Measurements from ENCODE around the gene BLVRB. TPM values are rescaled to one million over a fixed set of nuclear protein-coding genes. Genes with fewer than 3 reads are reported as not detected.
A peak's percentile ranks its signal among the peaks of the same experiment; 100 is the strongest.

Gene BLVRB
- total and polyA plus RNA-seq, 10 of the 15 experiments (the other 5 are each of a cell fraction or from before 2014, with no cell fraction given), result 6.3 to 53.3 (median 27.8) TPM

DNA sequence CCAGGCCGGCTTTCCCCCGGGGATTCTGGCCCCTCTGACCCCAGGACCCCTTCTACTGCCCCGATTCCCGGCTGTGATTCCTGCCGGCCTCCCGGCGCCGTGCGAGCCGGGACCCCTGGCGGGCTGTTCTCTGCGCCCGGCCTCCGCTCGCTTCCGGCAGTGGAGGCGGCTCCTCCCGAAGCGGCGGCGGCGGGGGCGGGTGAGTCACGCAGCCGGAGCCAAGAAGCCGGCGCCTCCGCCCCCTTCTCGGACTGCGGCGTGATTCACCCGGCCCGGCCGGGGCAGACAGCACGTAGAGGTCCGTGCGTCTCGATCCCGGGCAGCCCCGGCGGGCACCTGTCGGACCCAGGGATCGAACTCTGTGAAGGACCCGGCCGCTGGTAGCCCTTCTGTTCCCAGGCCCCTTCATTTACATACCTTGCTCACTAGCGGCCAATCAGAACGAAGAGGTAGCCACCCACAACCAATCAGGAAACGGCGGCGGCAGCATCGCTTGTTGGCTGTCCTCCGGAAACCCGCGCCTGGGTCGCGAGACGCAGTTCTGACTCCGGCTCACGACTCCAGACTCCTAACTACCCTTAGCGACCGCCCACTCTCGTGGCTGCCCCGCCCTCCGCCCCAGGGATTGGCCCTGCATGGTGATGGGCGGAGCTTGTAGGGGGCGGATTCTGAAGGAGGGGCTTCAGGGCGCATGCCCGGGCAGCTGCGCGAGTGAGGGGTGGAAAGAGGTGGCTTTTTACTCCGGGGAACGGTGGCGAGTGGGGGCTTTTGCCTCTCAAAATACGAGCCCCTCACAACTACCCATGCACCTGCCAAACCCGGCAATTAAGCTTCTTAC, 39.9 kb downstream of the BLVRB start, which contains the start of gene SERTAD1 (continued):
- TF ChIP-seq, protein P1, sequence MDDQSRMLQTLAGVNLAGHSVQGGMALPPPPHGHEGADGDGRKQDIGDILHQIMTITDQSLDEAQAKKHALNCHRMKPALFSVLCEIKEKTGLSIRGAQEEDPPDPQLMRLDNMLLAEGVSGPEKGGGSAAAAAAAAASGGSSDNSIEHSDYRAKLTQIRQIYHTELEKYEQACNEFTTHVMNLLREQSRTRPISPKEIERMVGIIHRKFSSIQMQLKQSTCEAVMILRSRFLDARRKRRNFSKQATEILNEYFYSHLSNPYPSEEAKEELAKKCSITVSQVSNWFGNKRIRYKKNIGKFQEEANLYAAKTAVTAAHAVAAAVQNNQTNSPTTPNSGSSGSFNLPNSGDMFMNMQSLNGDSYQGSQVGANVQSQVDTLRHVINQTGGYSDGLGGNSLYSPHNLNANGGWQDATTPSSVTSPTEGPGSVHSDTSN (IDR thresholded peaks at IDR 0.05; ENCODE audit: insufficient replicate concordance, low read depth, low read length), result no peak
- TF ChIP-seq, protein P2, sequence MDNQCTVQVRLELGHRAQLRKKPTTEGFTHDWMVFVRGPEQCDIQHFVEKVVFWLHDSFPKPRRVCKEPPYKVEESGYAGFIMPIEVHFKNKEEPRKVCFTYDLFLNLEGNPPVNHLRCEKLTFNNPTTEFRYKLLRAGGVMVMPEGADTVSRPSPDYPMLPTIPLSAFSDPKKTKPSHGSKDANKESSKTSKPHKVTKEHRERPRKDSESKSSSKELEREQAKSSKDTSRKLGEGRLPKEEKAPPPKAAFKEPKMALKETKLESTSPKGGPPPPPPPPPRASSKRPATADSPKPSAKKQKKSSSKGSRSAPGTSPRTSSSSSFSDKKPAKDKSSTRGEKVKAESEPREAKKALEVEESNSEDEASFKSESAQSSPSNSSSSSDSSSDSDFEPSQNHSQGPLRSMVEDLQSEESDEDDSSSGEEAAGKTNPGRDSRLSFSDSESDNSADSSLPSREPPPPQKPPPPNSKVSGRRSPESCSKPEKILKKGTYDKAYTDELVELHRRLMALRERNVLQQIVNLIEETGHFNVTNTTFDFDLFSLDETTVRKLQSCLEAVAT (IDR thresholded peaks at IDR 0.05), result no peak
- peak; percentile 98 for TF ChIP-seq POLR2AphosphoS5 (IDR thresholded peaks at IDR 0.05; ENCODE audit: low read length)
- no peak for TF ChIP-seq MEF2A (IDR thresholded peaks at IDR 0.05; ENCODE audit: insufficient read depth, low read depth, low read length)
- TF ChIP-seq RBBP5 (conservative IDR thresholded peaks at IDR 0.05), result no peak
- TF ChIP-seq MYC (IDR thresholded peaks at IDR 0.05; ENCODE audit: insufficient read depth, insufficient read length, insufficient replicate concordance, low read length, severe bottlenecking), result peak; percentile 60
- peak; percentile 39 to 61; a peak in 2 of 4 replicates for TF ChIP-seq IKZF2 (IDR thresholded peaks at IDR 0.05)
- peak; percentile 89 for TF ChIP-seq FOS (IDR thresholded peaks at IDR 0.05; ENCODE audit: borderline replicate concordance, extremely low read depth, insufficient read length)
- no peak; the same call in 1 of the 2 replicates for TF ChIP-seq YY1 (IDR thresholded peaks at IDR 0.05; ENCODE audit: low read depth, low read length)
- TF ChIP-seq KLF5 (IDR thresholded peaks at IDR 0.05; ENCODE audit: partially characterized antibody), result no peak
- TF ChIP-seq ZNF622 (IDR thresholded peaks at IDR 0.05), result no peak
- TF ChIP-seq CREB1 (IDR thresholded peaks at IDR 0.05; ENCODE audit: low read depth), result peak; percentile 65
- TF ChIP-seq, protein P3, sequence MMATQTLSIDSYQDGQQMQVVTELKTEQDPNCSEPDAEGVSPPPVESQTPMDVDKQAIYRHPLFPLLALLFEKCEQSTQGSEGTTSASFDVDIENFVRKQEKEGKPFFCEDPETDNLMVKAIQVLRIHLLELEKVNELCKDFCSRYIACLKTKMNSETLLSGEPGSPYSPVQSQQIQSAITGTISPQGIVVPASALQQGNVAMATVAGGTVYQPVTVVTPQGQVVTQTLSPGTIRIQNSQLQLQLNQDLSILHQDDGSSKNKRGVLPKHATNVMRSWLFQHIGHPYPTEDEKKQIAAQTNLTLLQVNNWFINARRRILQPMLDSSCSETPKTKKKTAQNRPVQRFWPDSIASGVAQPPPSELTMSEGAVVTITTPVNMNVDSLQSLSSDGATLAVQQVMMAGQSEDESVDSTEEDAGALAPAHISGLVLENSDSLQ (IDR thresholded peaks at IDR 0.05), result peak; percentile 89
- TF ChIP-seq ZNF384 (IDR thresholded peaks at IDR 0.05; ENCODE audit: borderline replicate concordance, low read depth, low read length), result no peak
- TF ChIP-seq RELA (IDR thresholded peaks at IDR 0.05; ENCODE audit: borderline replicate concordance, partially characterized antibody), result no peak
- TF ChIP-seq, protein P4, sequence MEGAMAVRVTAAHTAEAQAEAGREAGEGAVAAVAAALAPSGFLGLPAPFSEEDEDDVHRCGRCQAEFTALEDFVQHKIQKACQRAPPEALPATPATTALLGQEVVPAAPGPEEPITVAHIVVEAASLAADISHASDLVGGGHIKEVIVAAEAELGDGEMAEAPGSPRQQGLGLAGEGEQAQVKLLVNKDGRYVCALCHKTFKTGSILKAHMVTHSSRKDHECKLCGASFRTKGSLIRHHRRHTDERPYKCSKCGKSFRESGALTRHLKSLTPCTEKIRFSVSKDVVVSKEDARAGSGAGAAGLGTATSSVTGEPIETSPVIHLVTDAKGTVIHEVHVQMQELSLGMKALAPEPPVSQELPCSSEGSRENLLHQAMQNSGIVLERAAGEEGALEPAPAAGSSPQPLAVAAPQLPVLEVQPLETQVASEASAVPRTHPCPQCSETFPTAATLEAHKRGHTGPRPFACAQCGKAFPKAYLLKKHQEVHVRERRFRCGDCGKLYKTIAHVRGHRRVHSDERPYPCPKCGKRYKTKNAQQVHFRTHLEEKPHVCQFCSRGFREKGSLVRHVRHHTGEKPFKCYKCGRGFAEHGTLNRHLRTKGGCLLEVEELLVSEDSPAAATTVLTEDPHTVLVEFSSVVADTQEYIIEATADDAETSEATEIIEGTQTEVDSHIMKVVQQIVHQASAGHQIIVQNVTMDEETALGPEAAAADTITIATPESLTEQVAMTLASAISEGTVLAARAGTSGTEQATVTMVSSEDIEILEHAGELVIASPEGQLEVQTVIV (IDR thresholded peaks at IDR 0.05; ENCODE audit: borderline replicate concordance, partially characterized antibody), result peak; percentile 20
- peak; percentile 80 for TF ChIP-seq DPF2 (IDR thresholded peaks at IDR 0.05)
- peak; percentile 68; the same call in 1 of the 2 replicates for TF ChIP-seq CBX5 (IDR thresholded peaks at IDR 0.05; ENCODE audit: low read depth)
- TF ChIP-seq ETV6 (conservative IDR thresholded peaks at IDR 0.05 in 1 of 2, IDR thresholded peaks at IDR 0.05 in 1 of 2; ENCODE audit: borderline replicate concordance in 1 of 2, low read depth in 1 of 2), result no peak
- peak; percentile 76 for TF ChIP-seq CBFB (IDR thresholded peaks at IDR 0.05; ENCODE audit: low read depth)
- TF ChIP-seq BACH1 (IDR thresholded peaks at IDR 0.05; ENCODE audit: borderline replicate concordance), result peak; percentile 99
- TF ChIP-seq HCFC1 (IDR thresholded peaks at IDR 0.05; ENCODE audit: low read length), result no peak
- peak; percentile 65; the same call in 1 of the 2 replicates for TF ChIP-seq TCF3 (IDR thresholded peaks at IDR 0.05; ENCODE audit: borderline replicate concordance, insufficient read depth, low read depth, low read length)
- TF ChIP-seq SRF (IDR thresholded peaks at IDR 0.05; ENCODE audit: low read depth in 2 of 2, low read length in 2 of 2), result no peak

Data from GM12878 (cell line).